Measurements from ENCODE around the gene LDLR.
A peak's percentile ranks its signal among the peaks of the same experiment; 100 is the strongest.

GRCh38 chr19:11089254-11090013, at the start of gene LDLR:
- TF ChIP-seq CTCF (IDR thresholded peaks at IDR 0.05 in 4 of 5, conservative IDR thresholded peaks at IDR 0.05 in 1 of 5): no peak
- TF ChIP-seq POLR2A (IDR thresholded peaks at IDR 0.05): peak; percentile 51 to 63

Data from gastrocnemius medialis (tissue), 4 donors.